Osteoblast (primary cell): ENCODE data around the gene JCAD. TPM values are rescaled to one million over a fixed set of nuclear protein-coding genes. Genes with fewer than 3 reads are reported as not detected.

Experiments used
- DNase-seq: peaks from one replicate; pipeline ENCODE4 v3.0.0; 2011; ENCODE audit warnings: low spot score, mixed read lengths; ENCODE audit not compliant: insufficient read length; ENCODE audit errors: missing footprints
- H2AFZ ChIP-seq: 2 replicates; pipeline ENCODE4 v1.6.0; 2011; ENCODE audit warnings: mild to moderate bottlenecking, low read length
- H3K27ac ChIP-seq: 2 replicates; pipeline ENCODE4 v1.5.1; 2011; ENCODE audit warnings: mild to moderate bottlenecking, low read depth, low read length, moderate library complexity
- H3K27me3 ChIP-seq: 2 replicates; pipeline ENCODE4 v1.6.0; 2012; ENCODE audit warnings: mild to moderate bottlenecking, control low read depth, inconsistent platforms, low read length, moderate library complexity; ENCODE audit not compliant: insufficient read depth
- H3K36me3 ChIP-seq: 2 replicates; pipeline ENCODE4 v1.5.1; 2011; ENCODE audit warnings: mild to moderate bottlenecking, low read length, control low read depth, moderate library complexity; ENCODE audit not compliant: insufficient read depth
- H3K4me1 ChIP-seq: 2 replicates; pipeline ENCODE4 v1.5.1; 2011; ENCODE audit warnings: mild to moderate bottlenecking, low read length, control low read depth, moderate library complexity; ENCODE audit not compliant: insufficient read depth
- H3K4me2 ChIP-seq: 2 replicates; pipeline ENCODE4 v1.6.0; 2011; ENCODE audit warnings: mild to moderate bottlenecking, low read length; ENCODE audit not compliant: insufficient read depth
- H3K4me3 ChIP-seq: fragments of 200-600 bp; sonication (generic); 3 replicates; pipeline ENCODE4 v1.5.1; 2012; ENCODE audit warnings: mild to moderate bottlenecking, low read length, inconsistent platforms; ENCODE audit not compliant: insufficient read depth
- H3K79me2 ChIP-seq: 2 replicates; pipeline ENCODE4 v1.6.0; 2012; ENCODE audit warnings: mild to moderate bottlenecking, low read length, control low read depth, inconsistent platforms; ENCODE audit not compliant: insufficient read depth
- H3K9me3 ChIP-seq: 2 replicates; pipeline ENCODE4 v1.5.1; 2011; ENCODE audit warnings: low read depth, low read length, control low read depth
- H4K20me1 ChIP-seq: 2 replicates; pipeline ENCODE4 v1.6.0; 2012; ENCODE audit warnings: mild to moderate bottlenecking, low read length, control low read depth; ENCODE audit not compliant: insufficient read depth
- total RNA-seq: library from RNA; depleted of rRNA; stranded (reverse); fragments of >200 nt; gene quantifications from 2 replicates; pipeline ENCODE4 v1.2.3, GENCODE V29; 2012
- TF ChIP-seq, protein P1 (sequence below): IDR thresholded peaks from 2 replicates; pipeline ENCODE4 v1.5.1; 2011; ENCODE audit warnings: mild to moderate bottlenecking, low read depth, low read length, moderate library complexity; ENCODE audit errors: extremely low read depth

Gene JCAD
- total RNA-seq, 1 donor = 47.0 TPM

DNA sequence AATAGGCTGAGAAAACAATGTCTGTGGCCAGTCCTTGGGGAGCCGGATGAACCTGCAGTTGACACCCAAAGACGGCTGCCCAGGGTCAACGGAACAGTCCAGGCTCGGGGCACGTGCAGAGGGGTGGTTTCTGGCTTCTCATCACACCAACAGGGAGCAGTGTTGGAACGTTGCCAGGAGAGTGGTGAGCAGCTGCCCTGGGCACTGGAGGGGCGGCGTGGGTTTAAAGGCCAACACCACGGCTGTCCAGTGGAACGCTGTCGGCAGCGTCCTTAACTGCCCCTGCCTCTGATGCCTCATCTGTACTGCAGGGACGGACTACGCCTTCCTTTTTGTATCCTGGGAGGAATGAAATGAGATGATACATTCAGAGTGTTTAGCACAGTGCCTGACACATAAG, 19.8 kb downstream of the JCAD start:
- no peak overlapping the region for H2AFZ ChIP-seq
- H3K27me3 ChIP-seq = no peaks in the 10 kb centered on the region
- H3K4me2 ChIP-seq = no peak overlapping the region
- H3K4me1 ChIP-seq = peaks cover 10% of the 10 kb centered on the region
- TF ChIP-seq, protein P1, sequence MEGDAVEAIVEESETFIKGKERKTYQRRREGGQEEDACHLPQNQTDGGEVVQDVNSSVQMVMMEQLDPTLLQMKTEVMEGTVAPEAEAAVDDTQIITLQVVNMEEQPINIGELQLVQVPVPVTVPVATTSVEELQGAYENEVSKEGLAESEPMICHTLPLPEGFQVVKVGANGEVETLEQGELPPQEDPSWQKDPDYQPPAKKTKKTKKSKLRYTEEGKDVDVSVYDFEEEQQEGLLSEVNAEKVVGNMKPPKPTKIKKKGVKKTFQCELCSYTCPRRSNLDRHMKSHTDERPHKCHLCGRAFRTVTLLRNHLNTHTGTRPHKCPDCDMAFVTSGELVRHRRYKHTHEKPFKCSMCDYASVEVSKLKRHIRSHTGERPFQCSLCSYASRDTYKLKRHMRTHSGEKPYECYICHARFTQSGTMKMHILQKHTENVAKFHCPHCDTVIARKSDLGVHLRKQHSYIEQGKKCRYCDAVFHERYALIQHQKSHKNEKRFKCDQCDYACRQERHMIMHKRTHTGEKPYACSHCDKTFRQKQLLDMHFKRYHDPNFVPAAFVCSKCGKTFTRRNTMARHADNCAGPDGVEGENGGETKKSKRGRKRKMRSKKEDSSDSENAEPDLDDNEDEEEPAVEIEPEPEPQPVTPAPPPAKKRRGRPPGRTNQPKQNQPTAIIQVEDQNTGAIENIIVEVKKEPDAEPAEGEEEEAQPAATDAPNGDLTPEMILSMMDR = no peak
- H3K9me3 ChIP-seq = no peaks in the 10 kb centered on the region
- peaks cover 59% of the 10 kb centered on the region for H3K36me3 ChIP-seq
- peaks cover 56% of the 10 kb centered on the region for H4K20me1 ChIP-seq
- H3K4me3 ChIP-seq = no peak overlapping the region
- no peak overlapping the region for H3K27ac ChIP-seq
- no peak for DNase-seq
- H3K79me2 ChIP-seq = peaks cover 70% of the 10 kb centered on the region

DNA sequence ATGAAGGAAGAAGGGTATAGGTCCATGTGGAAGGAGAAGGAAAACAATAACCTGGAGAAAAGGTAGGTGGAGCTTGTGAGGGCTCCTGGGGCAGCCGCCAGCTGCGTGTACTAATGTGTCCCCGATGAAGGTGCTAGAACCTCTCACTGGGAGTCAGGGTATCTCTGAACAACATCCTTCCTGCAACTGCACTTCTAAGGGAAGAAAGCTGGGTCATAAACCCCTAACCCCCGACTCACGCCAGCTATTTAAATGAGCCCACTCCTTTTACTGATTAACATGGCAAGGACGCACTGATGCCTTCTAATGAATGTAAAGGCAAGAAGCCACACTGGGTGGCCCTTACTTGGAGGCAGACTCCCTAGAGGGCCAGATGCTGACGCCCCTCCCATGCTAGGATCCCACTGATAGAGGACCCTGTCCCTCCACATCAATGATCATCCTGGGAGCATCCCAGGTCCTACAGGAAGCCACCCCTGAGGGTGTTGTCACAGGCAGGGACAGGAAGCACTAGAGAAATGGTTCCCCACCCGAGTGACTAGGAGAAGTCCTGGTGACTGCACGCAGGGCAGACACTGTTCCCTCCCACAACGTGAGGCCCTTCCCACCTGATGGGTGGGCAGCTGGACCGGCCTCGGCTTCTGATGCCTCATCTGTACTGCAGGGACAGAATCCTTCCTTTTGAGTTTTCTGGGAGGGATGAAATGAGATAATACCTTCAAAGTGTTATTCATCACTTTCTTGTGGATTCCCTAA, 20.4 kb downstream of the JCAD start:
- H3K27me3 ChIP-seq = no peaks in the 10 kb centered on the region
- H3K79me2 ChIP-seq = peaks cover 69% of the 10 kb centered on the region
- H2AFZ ChIP-seq = no peak overlapping the region
- TF ChIP-seq, protein P1 = no peak
- peaks cover 10% of the 10 kb centered on the region for H3K4me1 ChIP-seq
- DNase-seq = no peak
- no peaks in the 10 kb centered on the region for H3K9me3 ChIP-seq
- H3K4me3 ChIP-seq = no peak overlapping the region
- H3K36me3 ChIP-seq = peaks cover 53% of the 10 kb centered on the region
- no peak overlapping the region for H3K27ac ChIP-seq
- no peak overlapping the region for H3K4me2 ChIP-seq
- peaks cover 50% of the 10 kb centered on the region for H4K20me1 ChIP-seq

DNA sequence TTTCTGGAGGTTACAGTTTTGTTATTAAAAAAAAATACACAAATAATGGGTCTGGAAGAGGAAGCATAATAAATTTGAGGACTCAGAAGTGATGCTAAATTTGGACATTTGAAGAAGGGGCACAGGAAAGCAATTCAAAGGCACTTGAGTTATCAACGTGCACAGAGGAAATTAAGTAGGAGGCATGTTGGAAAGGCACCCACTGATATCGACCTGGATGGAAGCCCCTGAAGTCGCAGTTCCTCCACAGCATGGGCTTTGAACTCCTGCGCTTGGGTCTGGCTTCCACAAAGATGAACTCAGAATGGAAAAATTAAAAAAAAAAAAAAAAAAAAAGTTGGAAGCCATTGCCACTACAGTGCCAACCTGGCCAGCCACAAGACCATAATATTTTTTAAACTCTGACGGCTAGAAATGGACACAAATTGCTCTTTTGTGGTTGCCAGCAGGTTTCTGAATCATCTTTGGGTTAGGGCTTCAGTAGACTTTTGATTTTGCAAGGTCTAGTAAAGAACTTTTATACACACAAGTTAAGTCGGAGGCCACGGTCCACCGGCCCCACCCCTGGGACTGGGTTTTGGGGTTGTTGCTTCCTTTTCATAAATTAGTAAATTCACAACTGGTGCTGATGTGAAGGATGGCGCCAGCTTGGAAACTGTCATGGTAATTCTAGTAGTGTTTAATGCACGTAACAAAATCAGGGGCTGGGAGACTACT, 21.6 kb downstream of the JCAD start:
- H2AFZ ChIP-seq = no peak overlapping the region
- TF ChIP-seq, protein P1 = no peak
- no peak overlapping the region for H3K27ac ChIP-seq
- peaks cover 10% of the 10 kb centered on the region for H3K4me1 ChIP-seq
- peaks cover 65% of the 10 kb centered on the region for H3K79me2 ChIP-seq
- H3K36me3 ChIP-seq = peaks cover 53% of the 10 kb centered on the region
- H4K20me1 ChIP-seq = peaks cover 45% of the 10 kb centered on the region
- H3K4me2 ChIP-seq = no peak overlapping the region
- DNase-seq = no peak
- H3K9me3 ChIP-seq = no peaks in the 10 kb centered on the region
- no peaks in the 10 kb centered on the region for H3K27me3 ChIP-seq
- H3K4me3 ChIP-seq = no peak overlapping the region

DNA sequence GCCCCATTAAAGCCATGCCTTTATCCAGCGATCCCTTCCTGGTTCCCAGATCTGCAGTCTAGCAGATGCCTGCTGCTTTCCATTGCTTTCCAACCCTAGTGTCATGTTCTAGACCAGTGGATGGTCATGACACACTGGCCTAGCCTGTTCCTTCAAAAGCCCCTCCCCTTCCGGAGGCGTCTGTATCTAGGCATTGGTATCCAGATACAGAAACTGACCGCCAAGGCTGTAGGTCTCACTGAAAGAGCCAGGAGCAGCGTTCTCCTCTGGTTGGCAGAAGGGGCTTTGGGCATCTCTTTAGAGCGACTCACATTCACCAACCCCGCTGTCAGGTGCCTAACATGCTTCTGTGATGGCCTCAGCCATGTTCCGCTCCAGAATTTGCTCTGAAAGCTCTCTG, 22.6 kb downstream of the JCAD start:
- TF ChIP-seq, protein P1 = no peak
- no peak overlapping the region for H3K4me3 ChIP-seq
- H3K79me2 ChIP-seq = peaks cover 58% of the 10 kb centered on the region
- peaks cover 46% of the 10 kb centered on the region for H3K36me3 ChIP-seq
- peak overlapping the region; percentile 28 for H3K27ac ChIP-seq
- H3K9me3 ChIP-seq = no peaks in the 10 kb centered on the region
- peaks cover 10% of the 10 kb centered on the region for H3K4me1 ChIP-seq
- DNase-seq = no peak
- H3K27me3 ChIP-seq = no peaks in the 10 kb centered on the region
- no peak overlapping the region for H3K4me2 ChIP-seq
- peaks cover 38% of the 10 kb centered on the region for H4K20me1 ChIP-seq
- H2AFZ ChIP-seq = no peak overlapping the region
